Astrocyte (in vitro differentiated cells and primary cell): Measurements from ENCODE around the gene WNT7B. TPM values are rescaled to one million over a fixed set of nuclear protein-coding genes. Genes with fewer than 3 reads are reported as not detected.

Experiments
- DNase-seq: peaks from one replicate; pipeline ENCODE4 v3.0.0-alpha.2; 2010; ENCODE audit warnings: low read depth
- FAIRE-seq: peaks from 2 replicates; lab custom pipeline; 2011; peaks lifted over from hg19 to GRCh38; lab: Jason Lieb, UNC
- H2AFZ ChIP-seq: 2 replicates; pipeline ENCODE4 v1.6.0; 2012; ENCODE audit warnings: low read depth, low read length, inconsistent platforms
- H3K27ac ChIP-seq: 2 replicates; pipeline ENCODE4 v1.5.1; 2011; ENCODE audit warnings: low read depth, low read length, inconsistent platforms
- H3K27me3 ChIP-seq: 2 replicates; pipeline ENCODE4 v1.6.0; 2011; ENCODE audit warnings: low read length, inconsistent platforms; ENCODE audit not compliant: insufficient read depth
- H3K36me3 ChIP-seq: 2 replicates; pipeline ENCODE4 v1.5.1; 2011; ENCODE audit warnings: low read length, inconsistent platforms; ENCODE audit not compliant: insufficient read depth
- H3K4me1 ChIP-seq: 2 replicates; pipeline ENCODE4 v1.5.1; 2011; ENCODE audit warnings: low read length, inconsistent platforms; ENCODE audit not compliant: insufficient read depth
- H3K4me2 ChIP-seq: 2 replicates; pipeline ENCODE4 v1.6.0; 2012; ENCODE audit warnings: low read length, inconsistent platforms
- H3K4me3 ChIP-seq: 2 replicates; pipeline ENCODE4 v1.5.1; 2011; ENCODE audit warnings: low read depth, mild to moderate bottlenecking, low read length, inconsistent platforms; ENCODE audit not compliant: insufficient read depth
- H3K79me2 ChIP-seq: 2 replicates; pipeline ENCODE4 v1.6.0; 2012; ENCODE audit warnings: mild to moderate bottlenecking, low read length, inconsistent platforms; ENCODE audit not compliant: insufficient read depth
- H3K9ac ChIP-seq: 2 replicates; pipeline ENCODE4 v1.6.0; 2012; ENCODE audit warnings: mild to moderate bottlenecking, low read length, inconsistent platforms
- H3K9me3 ChIP-seq: 2 replicates; pipeline ENCODE4 v1.5.1; 2012; ENCODE audit warnings: low read depth, mild to moderate bottlenecking, low read length, inconsistent platforms; ENCODE audit not compliant: insufficient read depth
- H4K20me1 ChIP-seq: 2 replicates; pipeline ENCODE4 v1.6.0; 2012; ENCODE audit warnings: low read length, inconsistent platforms; ENCODE audit not compliant: insufficient read depth
- H3K27ac Mint-ChIP-seq: one replicate; pipeline ENCODE4 v1.8.0; 2021; ENCODE audit warnings: mild to moderate bottlenecking, mixed read lengths; ENCODE audit not compliant: unreplicated experiment
- H3K27me3 Mint-ChIP-seq: one replicate; pipeline ENCODE4 v1.8.0; 2021; ENCODE audit warnings: low read depth, mixed read lengths; ENCODE audit not compliant: unreplicated experiment
- H3K36me3 Mint-ChIP-seq: one replicate; pipeline ENCODE4 v1.8.0; 2021; ENCODE audit warnings: low read depth, mixed read lengths; ENCODE audit not compliant: unreplicated experiment
- H3K4me1 Mint-ChIP-seq: one replicate; pipeline ENCODE4 v1.8.0; 2021; ENCODE audit warnings: low read depth, mixed read lengths; ENCODE audit not compliant: unreplicated experiment
- H3K4me3 Mint-ChIP-seq: one replicate; pipeline ENCODE4 v1.8.0; 2021; ENCODE audit warnings: mild to moderate bottlenecking, moderate library complexity, mixed read lengths; ENCODE audit not compliant: unreplicated experiment
- H3K9me3 Mint-ChIP-seq: one replicate; pipeline ENCODE4 v1.8.0; 2021; ENCODE audit warnings: mild to moderate bottlenecking, mixed read lengths; ENCODE audit not compliant: unreplicated experiment
- CTCF ChIP-seq: IDR thresholded peaks from 2 replicates; pipeline ENCODE4 v1.5.1; 2011; ENCODE audit warnings: low read depth, mild to moderate bottlenecking, inconsistent platforms, low read length, moderate library complexity; ENCODE audit not compliant: insufficient read depth
- EZH2 ChIP-seq: IDR thresholded peaks from 2 replicates; pipeline ENCODE4 v1.6.1; 2012; ENCODE audit warnings: mild to moderate bottlenecking, low read length, inconsistent platforms; ENCODE audit not compliant: insufficient read depth
- total RNA-seq: library from RNA; stranded (reverse); gene quantifications from 2 replicates; pipeline ENCODE4 v1.2.1, GENCODE V29; 2021

WNT7B gene
- total RNA-seq, 1 donor from 2014 or later, result 1.7 TPM

GRCh38 chr22:45927059-45927458 is 49.9 kb downstream of the WNT7B start:
- TF ChIP-seq EZH2, result no peak
- no peak for TF ChIP-seq CTCF
- H3K9me3 ChIP-seq, result no peaks in the 10 kb centered on the region
- H3K36me3 ChIP-seq, result peaks cover 3% of the 10 kb centered on the region
- no peak for FAIRE-seq
- H3K4me3 ChIP-seq, result no peak overlapping the region
- no peaks in the 10 kb centered on the region for H3K9me3 Mint-ChIP-seq
- H3K4me3 Mint-ChIP-seq, result no peak overlapping the region
- H4K20me1 ChIP-seq, result peaks cover 50% of the 10 kb centered on the region
- H3K79me2 ChIP-seq, result peaks cover 18% of the 10 kb centered on the region
- H3K27ac Mint-ChIP-seq, result no peak overlapping the region
- H3K4me1 ChIP-seq, result peaks cover 16% of the 10 kb centered on the region
- H3K27me3 Mint-ChIP-seq, result peaks cover 14% of the 10 kb centered on the region
- H3K4me1 Mint-ChIP-seq, result peaks cover 4% of the 10 kb centered on the region
- H3K27me3 ChIP-seq, result no peaks in the 10 kb centered on the region
- H2AFZ ChIP-seq, result no peak overlapping the region
- no peaks in the 10 kb centered on the region for H3K36me3 Mint-ChIP-seq
- H3K27ac ChIP-seq, result no peak overlapping the region
- no peak for DNase-seq
- no peak overlapping the region for H3K4me2 ChIP-seq
- no peak overlapping the region for H3K9ac ChIP-seq

- peaks cover 15% of the 10 kb centered on the region for H3K79me2 ChIP-seq
- peaks cover 46% of the 10 kb centered on the region for H4K20me1 ChIP-seq
- H3K27ac Mint-ChIP-seq, result no peak overlapping the region
- H3K9me3 ChIP-seq, result no peaks in the 10 kb centered on the region
- no peaks in the 10 kb centered on the region for H3K27me3 ChIP-seq
- TF ChIP-seq CTCF (no peak), EZH2 (no peak)
- H3K4me3 ChIP-seq, result no peak overlapping the region
- no peak overlapping the region for H3K27ac ChIP-seq
- H3K36me3 Mint-ChIP-seq, result no peaks in the 10 kb centered on the region
- H3K9me3 Mint-ChIP-seq, result no peaks in the 10 kb centered on the region
- FAIRE-seq (no peak), DNase-seq (no peak)
- peaks cover 12% of the 10 kb centered on the region for H3K27me3 Mint-ChIP-seq
- H3K4me1 Mint-ChIP-seq, result no peaks in the 10 kb centered on the region
- peaks cover 11% of the 10 kb centered on the region for H3K4me1 ChIP-seq
- peaks cover 3% of the 10 kb centered on the region for H3K36me3 ChIP-seq
- H3K4me3 Mint-ChIP-seq, result no peak overlapping the region
- no peak overlapping the region for H3K4me2 ChIP-seq
- no peak overlapping the region for H2AFZ ChIP-seq
- no peak overlapping the region for H3K9ac ChIP-seq
Observed at GRCh38 chr22:45926433-45926832, 50.5 kb downstream of the WNT7B start.

- FAIRE-seq (no peak), DNase-seq (peak; percentile 20)
- Histone ChIP-seq H3K4me3 (no peak overlapping the region), H3K36me3 (peaks cover 3% of the 10 kb centered on the region), H3K9me3 (no peaks in the 10 kb centered on the region), H3K79me2 (peaks cover 10% of the 10 kb centered on the region), H3K4me2 (peak overlapping the region; percentile 11), H3K9ac (no peak overlapping the region), H3K4me1 (peaks cover 11% of the 10 kb centered on the region), H4K20me1 (peaks cover 49% of the 10 kb centered on the region), H3K27me3 (no peaks in the 10 kb centered on the region), H3K27ac (no peak overlapping the region), H2AFZ (no peak overlapping the region)
- H3K4me1 Mint-ChIP-seq, result no peaks in the 10 kb centered on the region
- no peak for TF ChIP-seq EZH2
- TF ChIP-seq CTCF, result no peak
- H3K9me3 Mint-ChIP-seq, result no peaks in the 10 kb centered on the region
- H3K27me3 Mint-ChIP-seq, result peaks cover 12% of the 10 kb centered on the region
- H3K27ac Mint-ChIP-seq, result no peak overlapping the region
- no peak overlapping the region for H3K4me3 Mint-ChIP-seq
- no peaks in the 10 kb centered on the region for H3K36me3 Mint-ChIP-seq
Observed at GRCh38 chr22:45925811-45926351, 51.1 kb downstream of the WNT7B start.
